NCI-H146 treated with DMSO at 0.1 percent for 48 hours (cell line): ENCODE measurements around the gene GATAD2A.

Source experiments
- DNase-seq: peaks from one replicate; lab custom pipeline; 2025; ENCODE audit not compliant: unreplicated experiment; lab: John Stamatoyannopoulos, UW

Gene GATAD2A

DNA sequence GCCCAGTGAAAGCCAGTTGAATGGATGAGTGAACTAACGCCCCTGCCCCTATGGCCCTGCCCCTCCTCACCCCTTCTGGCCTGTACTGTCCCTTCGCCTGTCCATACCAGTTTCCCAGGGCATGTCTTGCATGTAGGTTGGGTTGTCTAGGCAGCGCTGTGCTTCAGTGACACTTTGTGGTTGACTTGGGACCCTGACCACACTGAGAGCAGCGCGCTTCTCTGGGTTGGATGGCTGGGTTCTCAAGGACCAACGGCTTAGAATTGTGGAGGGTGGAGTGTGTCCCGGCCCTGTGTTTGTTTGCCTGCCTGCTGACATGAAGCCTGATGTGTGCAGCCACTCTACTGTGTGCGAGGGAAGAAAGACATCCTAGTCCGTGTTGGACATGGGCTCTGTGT is 15.8 kb downstream of the GATAD2A start:
- no peak for DNase-seq

DNA sequence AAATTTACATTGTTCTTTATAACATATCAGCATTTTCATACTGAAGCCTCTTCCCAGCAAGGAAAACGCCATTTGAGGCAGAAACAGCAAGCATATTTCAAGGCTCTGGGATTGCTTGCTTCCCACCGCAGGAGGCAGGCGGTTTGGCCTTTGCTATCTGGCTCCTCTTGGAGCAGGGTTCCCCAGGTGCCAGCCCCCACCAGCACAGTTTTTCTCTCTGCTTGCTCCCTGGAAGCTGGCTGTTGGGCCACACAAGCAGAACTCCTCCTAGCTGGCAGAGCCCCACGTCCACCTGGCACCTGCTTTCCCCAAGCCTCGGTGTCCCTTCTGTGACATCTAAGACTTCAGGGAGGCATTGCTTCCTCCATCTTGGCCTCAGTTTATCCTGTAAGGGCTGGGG is 16.7 kb downstream of the GATAD2A start:
- no peak for DNase-seq

DNA sequence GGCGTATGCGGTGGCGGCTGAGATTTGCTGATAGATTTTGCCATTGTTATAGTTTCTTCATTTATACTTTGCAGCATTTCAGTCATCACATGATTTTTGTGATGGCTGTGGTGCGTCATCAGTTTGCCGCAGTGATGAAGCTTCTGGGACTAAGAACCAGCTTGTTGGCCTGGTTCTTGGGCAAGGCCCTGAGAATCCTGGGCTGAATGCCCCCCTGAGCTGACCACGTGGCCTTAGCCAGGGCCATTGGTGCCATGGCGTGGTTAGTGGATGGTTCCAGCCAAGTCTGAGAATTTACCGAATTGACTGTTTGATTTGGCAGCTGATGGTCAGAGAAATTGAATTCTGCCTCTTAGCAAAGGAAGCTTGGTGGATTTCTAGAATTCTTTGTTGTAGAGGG is 17.8 kb downstream of the GATAD2A start:
- no peak for DNase-seq

DNA sequence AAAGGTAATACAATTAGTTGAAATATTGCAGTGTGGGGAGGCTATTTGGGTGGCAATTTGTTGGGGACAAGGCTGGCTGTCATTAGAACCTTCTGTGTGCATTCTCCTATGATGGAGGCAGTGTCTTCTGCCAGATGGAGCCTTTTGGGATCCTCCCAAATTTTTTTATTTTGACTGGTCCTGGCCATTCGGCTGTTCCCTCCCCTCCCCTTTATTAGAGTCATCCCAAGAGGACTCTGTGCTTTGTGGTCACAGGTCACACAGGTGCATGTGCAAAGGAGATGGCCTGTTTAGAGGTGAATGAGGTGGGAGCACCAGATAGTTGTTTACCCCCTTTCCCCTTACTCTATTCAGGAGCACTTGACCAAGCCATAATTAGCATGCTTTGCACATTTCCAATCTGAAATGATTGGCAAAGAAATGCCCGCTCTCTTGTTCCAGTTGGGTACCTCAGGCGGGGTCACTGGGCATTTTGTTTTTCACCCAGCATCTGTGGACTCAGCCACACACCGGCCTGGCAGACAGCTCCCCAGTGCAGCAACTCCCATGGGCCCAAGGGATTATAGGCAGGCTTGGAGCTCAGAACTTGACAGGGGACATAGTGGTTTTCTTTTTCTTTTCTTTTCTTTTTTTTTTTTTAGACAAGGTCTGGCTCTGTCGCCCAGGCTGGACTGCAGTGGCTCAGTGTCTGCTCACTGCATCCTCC is 19.8 kb downstream of the GATAD2A start:
- no peak for DNase-seq

DNA sequence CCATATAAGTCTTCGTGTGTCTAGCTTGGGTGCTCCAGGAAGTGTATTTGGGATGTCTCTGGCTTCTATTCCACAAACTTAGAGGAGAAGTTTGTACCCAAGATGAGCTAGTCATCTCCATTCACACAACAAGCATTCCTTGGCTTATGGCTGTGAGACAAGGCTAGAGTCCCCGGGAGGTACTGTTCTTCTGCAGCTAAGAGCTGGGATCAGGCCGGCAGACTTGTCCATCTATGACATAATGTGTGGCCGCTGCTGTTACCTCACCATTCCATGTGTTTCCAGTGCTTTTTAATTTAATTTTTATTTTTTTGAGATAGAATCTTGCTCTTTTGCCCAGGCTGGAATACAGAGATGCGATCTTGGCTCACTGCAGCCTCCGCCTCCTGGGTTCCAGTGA is 20.7 kb downstream of the GATAD2A start:
- DNase-seq, result no peak

DNA sequence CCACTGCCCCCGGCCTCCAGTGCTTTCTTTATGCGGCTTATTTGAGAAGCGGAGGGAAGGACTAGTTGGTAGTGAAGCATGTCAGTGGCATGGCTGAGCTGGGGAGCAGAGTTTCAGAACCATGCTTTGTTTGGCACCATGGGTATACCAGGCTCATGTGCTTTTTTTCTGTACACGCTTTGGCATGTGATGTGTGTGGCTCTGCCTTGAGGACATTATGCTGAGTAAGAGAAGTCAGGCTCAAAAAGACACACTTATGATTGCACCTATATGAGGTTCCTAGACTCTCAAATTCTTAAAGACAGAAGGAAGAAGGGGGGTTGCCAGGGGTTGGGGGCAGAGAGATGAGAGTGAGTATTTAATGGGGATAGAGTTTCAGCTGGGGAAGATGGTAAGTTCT is 21.3 kb downstream of the GATAD2A start:
- no peak for DNase-seq

DNA sequence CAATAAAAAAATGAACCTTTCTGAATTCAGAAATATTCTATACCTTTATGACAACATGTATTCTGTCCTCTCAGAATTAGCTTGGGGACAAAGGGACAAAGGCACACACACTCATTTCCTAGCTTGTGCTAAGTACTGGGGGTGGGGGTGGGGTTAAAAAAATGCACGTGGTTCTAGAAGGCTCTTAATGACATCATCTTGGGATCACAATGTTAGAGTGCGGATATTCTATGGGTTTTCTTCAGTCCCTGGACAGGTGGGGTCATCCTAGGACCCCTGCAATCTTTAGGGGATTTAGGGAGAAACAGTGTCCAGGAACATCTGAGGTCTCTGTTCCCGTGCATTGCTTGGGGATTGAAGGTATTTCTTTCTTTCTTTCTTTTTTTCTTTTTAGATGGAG is 21.8 kb downstream of the GATAD2A start:
- DNase-seq, result no peak

DNA sequence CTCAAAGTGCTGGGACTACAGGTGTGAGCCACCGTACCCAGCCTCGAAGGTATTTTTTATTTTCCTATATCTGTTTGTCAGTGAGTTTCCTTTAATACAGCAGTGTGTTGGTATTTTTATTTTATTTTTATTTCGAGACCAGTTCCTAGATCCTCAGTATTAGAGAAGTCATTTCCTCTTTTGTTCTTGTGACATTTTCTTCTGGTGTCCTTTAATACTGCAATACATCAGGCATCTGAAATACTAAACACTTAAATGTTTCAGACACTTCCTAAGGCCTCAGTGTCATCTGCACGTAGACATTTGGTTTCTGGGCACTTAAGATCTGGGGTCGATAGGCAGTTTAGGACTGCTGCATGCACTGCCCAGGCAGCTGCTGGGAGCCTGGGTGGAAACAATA is 22.5 kb downstream of the GATAD2A start:
- DNase-seq, result no peak

DNA sequence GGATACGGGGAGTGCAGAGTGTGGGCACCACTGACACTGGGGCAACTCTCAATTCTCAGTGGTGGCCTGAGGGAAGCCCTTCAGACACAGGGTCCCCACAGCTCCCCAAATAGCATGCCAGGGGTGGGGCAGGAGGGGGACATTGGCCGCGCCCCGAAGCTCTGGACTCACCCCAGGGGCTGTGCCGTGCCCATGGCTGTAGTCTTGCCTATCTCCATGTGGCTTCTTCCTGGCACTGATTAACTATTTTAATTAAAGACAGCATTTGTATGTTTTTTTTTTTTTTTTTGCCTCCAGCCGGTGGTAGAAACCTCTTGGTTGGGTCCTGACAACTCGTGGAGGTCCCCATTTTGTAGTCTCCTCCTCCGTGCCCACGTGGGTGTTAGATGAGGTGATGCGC is 23.3 kb downstream of the GATAD2A start:
- DNase-seq, result no peak

DNA sequence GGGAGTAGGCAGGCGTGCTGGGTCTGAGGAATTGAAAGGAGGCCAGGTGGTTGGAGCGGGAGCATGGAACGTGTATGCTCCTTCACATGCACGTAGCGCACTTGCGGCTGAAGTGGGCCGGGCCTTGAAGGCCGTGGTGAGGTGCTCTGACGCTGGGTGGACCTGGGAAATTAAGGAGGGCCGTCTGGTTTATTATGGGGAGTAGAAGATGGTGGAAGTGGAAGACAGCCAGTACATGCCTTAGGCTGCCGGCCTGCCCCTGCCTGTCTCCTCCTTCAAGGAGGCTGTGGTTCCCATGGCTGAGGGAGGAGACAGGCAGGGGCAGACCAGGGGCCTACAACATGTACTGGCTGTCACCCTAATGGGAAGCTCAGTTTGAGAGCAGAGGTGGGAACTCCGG is 23.9 kb downstream of the GATAD2A start:
- no peak for DNase-seq

DNA sequence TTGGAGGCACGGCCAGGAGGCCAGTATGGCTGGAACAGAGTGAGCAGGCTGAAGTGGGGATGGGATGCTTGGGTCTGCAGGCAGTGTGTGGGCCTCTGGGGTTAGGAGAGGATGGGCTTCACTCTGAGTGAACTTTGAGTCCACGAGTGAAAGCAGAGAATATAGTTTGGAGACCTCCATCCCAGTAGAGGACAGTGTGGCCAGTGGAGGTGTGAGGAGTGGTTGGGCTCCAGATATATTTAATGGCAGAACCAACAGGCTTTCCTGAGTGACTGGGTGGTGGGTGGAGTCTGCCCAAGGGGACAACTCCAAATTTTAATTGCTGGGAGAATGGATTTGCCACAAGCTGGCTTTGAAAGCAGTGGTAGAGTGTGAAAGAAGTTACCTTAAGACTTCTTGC is 27.3 kb downstream of the GATAD2A start:
- no peak for DNase-seq

DNA sequence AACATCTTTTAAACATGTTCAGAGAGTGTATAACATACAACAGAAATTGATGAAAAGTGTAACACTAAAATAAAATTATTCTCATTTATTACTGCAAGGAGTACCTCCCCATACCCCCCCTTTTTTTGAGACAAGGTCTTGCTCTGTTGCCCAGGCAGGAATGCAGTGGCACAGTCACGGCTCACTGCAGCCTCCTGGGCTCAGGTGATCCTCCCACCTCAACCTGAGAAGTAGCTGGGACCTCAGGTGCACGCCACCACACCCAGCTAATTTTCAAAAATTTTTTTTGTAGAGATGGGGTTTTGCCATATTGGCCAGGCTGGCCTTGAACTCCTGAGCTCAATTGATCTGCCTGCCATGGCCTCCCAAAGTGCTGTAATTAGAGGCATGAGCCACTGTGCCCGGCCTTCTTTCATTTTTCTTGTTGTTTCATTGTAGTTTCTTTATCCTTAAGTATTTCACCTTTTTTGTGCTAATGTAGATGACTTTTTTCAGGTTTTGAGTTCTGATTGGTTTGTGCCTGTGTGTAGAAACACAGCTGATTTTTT is 28.3 kb downstream of the GATAD2A start:
- no peak for DNase-seq

DNA sequence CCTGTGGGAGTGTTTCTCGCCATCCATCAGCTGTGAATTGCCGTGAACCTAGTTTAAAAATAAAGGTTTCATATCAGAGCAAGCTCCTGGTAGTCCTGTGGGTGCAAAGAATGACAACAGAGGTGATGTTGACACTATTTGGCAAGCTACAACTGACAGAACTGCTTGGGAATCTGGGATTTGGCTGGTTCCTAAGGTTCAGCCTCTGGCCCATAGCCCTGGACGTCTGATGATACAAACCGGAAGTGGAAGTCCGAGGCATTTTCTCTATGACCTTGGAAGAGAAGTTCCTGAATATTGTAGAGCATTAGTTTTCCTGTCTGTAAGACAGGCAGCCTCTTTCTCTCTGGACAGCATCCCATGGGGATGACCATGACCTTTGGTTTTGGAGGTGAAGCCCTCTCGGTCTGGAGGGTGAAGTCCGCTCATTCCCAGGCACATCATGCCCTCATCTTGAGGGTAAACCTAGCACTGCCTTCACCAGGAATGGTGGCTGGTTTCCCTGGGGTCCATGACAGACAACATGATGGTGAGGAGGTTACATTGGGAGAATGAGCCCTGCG is 29.1 kb downstream of the GATAD2A start:
- no peak for DNase-seq

DNA sequence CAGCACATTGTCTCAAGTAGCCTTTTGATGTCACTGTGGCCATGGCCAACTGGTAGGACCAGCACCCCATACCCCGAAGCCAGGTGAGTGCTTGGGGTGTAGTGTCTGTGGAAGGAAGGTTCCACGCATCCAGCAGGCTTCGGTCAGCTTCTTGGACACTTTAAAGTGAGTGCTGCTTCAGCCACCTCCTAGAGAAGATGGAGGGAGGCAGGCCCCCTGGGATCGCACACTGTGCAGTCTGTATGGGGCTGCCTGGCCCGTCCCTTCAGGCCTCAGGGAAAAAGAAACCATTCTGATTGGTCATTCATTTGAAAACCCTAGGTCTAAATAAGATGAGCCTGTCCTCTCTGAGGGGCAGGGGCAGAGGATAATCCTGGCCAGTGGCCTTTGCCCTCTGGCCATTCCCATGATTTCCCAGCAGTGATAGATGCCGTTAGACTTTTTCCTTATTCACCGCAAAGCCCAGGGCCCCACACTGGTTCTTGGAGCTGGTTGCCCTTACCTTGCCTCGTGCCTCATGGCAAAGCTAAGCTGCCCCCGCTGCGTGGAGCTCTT is 30.7 kb downstream of the GATAD2A start:
- no peak for DNase-seq

DNA sequence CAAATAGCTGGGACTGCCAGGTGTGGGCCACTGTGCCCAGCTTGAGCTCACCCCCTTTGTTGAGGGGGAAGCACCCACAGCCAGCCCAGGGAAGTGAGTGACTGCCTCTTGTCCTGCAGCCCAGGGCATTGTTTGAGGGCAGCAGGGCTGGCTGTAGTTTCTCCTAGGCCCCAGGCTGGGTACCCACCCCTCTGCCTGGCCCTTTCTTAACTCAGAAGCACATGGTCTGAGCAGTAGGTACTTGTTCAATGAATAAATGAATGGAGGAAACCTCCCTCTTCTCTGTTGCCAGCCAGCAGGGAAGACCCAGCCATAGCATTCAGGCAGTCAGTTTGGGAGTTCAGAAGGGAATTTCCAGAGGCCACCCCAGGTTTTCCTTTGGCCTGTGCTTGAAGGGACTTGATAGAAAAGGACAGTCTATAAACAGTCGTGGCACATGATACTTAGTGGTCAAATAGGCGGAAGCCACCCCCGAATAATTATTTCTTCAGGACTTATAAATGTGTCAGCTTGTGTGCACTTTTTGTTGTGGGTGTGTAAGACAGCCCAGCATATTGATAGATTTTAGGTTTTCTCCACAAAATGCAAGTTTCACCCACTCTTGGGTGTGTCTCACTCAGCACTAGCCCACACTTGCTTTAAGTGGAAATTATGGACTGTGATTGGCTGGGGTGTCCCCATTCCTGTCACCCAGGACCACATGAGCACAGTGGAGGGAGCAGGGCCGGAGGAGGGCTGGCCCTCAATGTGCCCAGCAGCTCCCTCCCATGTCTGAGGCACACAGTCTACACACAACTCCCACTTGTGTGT is 33.1 kb downstream of the GATAD2A start:
- no peak for DNase-seq

DNA sequence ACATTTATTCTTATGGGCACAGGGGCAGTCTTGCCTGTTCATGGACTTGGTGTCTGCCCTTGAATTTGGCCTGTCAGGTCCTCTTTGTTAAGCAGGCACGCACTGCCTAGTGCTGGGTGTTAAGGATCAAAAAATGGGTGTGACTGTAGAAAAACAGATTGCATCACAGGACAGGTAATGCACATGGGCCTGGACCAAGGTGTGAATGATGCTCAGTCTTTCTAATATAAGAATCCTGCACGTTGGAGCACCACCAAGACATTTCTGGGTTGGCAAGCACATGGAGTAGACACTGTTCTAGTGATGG is 33.7 kb downstream of the GATAD2A start:
- DNase-seq, result no peak

DNA sequence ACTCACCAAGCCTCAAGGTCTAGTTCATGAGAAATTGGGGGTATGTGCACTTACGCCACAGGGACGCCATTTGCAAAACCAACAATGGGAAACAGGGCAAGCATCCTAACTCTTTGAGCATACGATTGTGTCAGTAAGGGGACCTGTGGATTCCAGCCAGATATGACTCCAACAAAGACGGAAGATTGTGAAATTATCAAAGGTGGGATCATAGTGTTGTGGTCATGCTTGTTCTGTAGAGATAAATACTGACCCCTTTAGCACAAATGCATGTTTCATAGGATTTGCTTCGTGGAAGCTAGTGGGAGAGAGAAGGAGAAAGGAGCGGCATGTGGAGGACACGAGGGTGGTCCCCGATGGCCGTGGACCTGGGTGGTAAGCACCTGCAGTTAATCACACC is 37.8 kb downstream of the GATAD2A start:
- DNase-seq, result no peak

DNA sequence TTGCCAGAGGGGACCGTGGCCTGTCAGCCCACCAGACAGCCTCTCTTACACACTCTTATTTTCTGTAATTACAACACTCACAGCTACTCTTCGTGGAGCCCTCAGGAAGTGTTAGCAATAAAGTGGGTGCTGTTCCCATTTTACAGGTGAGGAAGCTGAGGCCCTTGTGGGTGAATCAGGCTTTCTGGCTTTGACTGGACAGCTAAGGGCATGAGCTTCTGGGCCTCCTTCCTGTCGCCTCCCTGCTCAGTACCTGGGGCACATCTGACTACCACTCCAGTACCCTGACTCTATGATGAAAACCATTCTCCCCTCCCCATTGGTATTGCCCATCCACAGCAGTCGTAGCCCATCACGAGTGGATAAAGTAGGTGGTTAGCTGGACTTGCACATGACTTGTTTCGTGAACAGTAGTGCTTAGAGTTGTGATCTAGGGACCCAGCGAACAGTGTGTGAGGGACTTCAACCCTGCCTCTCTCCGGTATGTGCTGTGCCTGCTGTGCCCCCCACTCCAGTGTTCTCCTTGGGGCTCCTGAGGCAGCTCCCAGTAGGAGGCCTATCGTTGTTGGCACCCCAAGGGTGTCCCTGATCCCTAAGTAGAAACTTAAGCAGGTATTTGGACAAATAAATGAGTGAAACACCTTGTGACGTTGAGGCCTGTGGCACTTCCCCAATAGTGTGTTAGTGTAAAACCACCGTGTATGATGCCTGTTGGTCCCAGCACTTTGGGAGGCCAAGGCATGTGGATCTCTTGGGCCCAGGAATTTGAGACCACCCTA is 38.6 kb downstream of the GATAD2A start:
- no peak for DNase-seq

DNA sequence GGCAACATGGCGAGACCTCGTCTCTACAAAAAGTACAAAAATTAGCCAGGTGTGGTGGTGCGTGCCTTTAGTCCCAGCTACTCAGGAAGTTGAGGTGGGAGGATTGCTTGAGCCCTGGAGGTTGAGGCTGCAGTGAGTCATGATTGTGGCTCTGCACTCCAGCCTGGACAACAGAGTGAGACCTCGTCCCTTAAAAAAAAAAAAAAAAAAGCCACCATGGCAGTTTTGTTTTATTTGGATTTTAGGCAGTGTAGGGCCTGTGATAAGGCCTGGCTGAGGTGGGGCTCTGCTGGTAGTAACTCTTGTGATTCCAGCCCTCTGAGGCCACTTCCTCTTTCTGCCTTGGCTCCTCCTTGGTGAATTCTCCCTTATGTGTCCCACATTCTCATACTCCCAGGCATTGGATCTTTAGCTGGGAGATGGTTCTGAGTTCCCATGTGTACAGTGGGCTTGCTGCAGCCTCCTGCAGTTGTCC is 39.2 kb downstream of the GATAD2A start:
- DNase-seq, result no peak

DNA sequence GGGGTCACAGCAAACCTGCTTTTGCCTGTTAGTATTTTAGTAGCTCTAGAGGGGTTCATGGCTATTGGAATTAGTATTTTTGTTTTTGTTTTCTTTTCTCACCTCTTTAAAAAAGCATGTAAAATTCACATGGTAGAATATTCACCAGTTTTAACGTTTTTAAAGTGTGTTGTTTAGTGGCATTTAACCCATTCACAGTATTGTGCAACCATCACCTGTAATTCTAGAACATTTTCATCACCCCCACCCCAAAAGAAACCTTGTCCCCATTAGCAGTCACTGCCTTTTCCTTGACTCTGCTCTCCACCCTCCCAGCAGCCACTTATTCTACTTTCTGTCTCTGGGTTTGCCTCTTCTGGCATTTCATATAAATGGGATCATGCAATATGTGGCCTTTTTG is 39.8 kb downstream of the GATAD2A start:
- no peak for DNase-seq

DNA sequence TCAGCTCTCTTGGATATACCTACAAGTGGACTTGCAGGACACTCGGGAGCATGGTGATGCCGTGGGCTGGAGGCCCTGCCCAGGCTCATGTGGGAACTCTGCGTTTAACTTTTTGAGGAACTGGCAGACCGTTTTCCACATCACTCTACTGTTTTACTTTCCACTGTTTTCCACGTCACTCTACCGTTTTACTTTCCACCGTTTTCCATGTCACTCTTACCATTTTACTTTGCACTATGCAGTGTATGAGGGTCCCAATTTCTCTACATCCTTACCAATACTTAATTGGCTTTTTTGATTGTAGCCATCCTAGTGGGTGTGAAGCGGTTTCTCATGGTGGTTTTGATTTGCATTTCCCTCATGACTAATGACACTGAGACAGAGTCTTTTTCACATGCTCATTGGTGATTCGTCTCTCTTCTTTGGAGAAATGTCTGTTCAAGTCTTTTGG is 40.5 kb downstream of the GATAD2A start:
- DNase-seq, result no peak
